Panc1 (cell line): ENCODE measurements around the gene DNAJC18. TPM values are rescaled to one million over a fixed set of nuclear protein-coding genes. Genes with fewer than 3 reads are reported as not detected.

Experiments used
- ATAC-seq: fragments of 200-7000 bp; cut with Tn5 transposase; 2 replicates; pipeline ENCODE4 v1.9.1; 2020; ENCODE audit warnings: mild to moderate bottlenecking, moderate library complexity
- BruUV-seq: library from RNA; stranded (reverse); fragments of 400-500 nt; replicated peaks from 2 replicates; lab custom pipeline; 2021; lab: Mats Ljungman, UMichigan
- CTCF ChIA-PET: fragments of 300-600 bp; sonication (Branson Sonifier 250); formaldehyde crosslinking; loops from one replicate; lab custom pipeline; 2022; ENCODE audit warnings: antibody characterized with exemption; lab: Charles Lee
- POLR2A ChIA-PET: fragments of 300-600 bp; sonication (Branson Sonifier 250); formaldehyde crosslinking; loops from one replicate; lab custom pipeline; 2022; ENCODE audit warnings: antibody characterized with exemption; lab: Charles Lee
- DNase-seq: peaks from one replicate; pipeline ENCODE4 v3.0.0-alpha.2; 2010; ENCODE audit warnings: low read depth, low spot score
- H3K27ac ChIP-seq: 2 replicates; pipeline ENCODE4 v1.5.1; 2011; ENCODE audit warnings: mild to moderate bottlenecking, low read length, inconsistent platforms
- H3K27me3 ChIP-seq: fragments of 200-500 bp; sonication (Bioruptor generic); 2 replicates; pipeline ENCODE4 v1.6.0; 2014; ENCODE audit warnings: low read length, inconsistent platforms; ENCODE audit not compliant: control insufficient read depth, insufficient read depth
- H3K36me3 ChIP-seq: fragments of 200-500 bp; sonication (Bioruptor generic); 2 replicates; pipeline ENCODE4 v1.5.1; 2014; ENCODE audit warnings: inconsistent platforms, mild to moderate bottlenecking, low read length, moderate library complexity; ENCODE audit not compliant: control insufficient read depth, insufficient read depth
- H3K4me1 ChIP-seq: 2 replicates; pipeline ENCODE4 v1.5.1; 2011; ENCODE audit warnings: inconsistent platforms, mild to moderate bottlenecking, low read length, moderate library complexity; ENCODE audit not compliant: control insufficient read depth, insufficient read depth
- H3K4me3 ChIP-seq, 2 experiments: 2 replicates each; pipeline ENCODE4 v1.5.1; 2011 to 2012; ENCODE audit warnings: low read depth in 2 of 2, low read length in 2 of 2, mild to moderate bottlenecking in 2 of 2, inconsistent platforms in 1 of 2, moderate library complexity in 1 of 2
- H3K9me3 ChIP-seq: fragments of 200-500 bp; sonication (Bioruptor generic); 2 replicates; pipeline ENCODE4 v1.5.1; 2014; ENCODE audit warnings: low read depth, mild to moderate bottlenecking, inconsistent platforms, low read length, moderate library complexity; ENCODE audit not compliant: control insufficient read depth, insufficient read depth
- CTCF ChIP-seq: fragments of 450-650 bp; IDR thresholded peaks from 2 replicates; pipeline ENCODE4 v1.5.1; 2017; ENCODE audit warnings: mild to moderate bottlenecking
- POLR2AphosphoS5 ChIP-seq: IDR thresholded peaks from 2 replicates; pipeline ENCODE4 v1.6.1; 2012; ENCODE audit warnings: mild to moderate bottlenecking, low read depth, low read length, moderate library complexity
- REST ChIP-seq, 2 experiments: IDR thresholded peaks; 2 replicates each; pipeline ENCODE4 v1.6.1; 2011 to 2012; ENCODE audit warnings: low read depth in 2 of 2, control low read depth in 1 of 2, low read length in 1 of 2, mild to moderate bottlenecking in 1 of 2, moderate library complexity in 1 of 2; ENCODE audit not compliant: insufficient read depth in 1 of 2
- SIN3A ChIP-seq: IDR thresholded peaks from 2 replicates; pipeline ENCODE4 v1.6.1; 2012; ENCODE audit warnings: low read depth, mild to moderate bottlenecking, low read length, moderate library complexity, borderline replicate concordance; ENCODE audit not compliant: insufficient read depth
- TCF7L2 ChIP-seq: IDR thresholded peaks from 2 replicates; pipeline ENCODE4 v1.6.1; 2011; ENCODE audit warnings: mild to moderate bottlenecking, low read depth, low read length, inconsistent platforms
- in situ Hi-C: cut with HindIII; loops from 2 replicates; pipeline ENCODE4 v1.10.0; 2016; ENCODE audit warnings: low sequenced_read_pairs, low pct_unique_long_range_greater_than_20kb
- intact Hi-C: fragments of 100-400 bp; cut with micrococcal nuclease; formaldehyde crosslinking; loops from one replicate; pipeline ENCODE4 v1.10.0; 2022; ENCODE audit not compliant: unreplicated experiment
- total RNA-seq: library from RNA; stranded (reverse); gene quantifications from one replicate; pipeline ENCODE4 v1.2.1, GENCODE V29; 2021; ENCODE audit not compliant: unreplicated experiment

DNAJC18 gene
- total RNA-seq, 1 experiment from 2014 or later: 8.8 TPM

GRCh38 chr5:139457653-139458306, 18.5 kb upstream of the DNAJC18 start:
- ChIA-PET POLR2A (interaction anchor here (0.6 to 0.7 kb wide), 2 partner anchors 113 to 128 kb away, joined by 3 to 5 read pairs; no protein-coding TSS in a partner anchor), CTCF (interaction anchor here (0.9 kb wide), 1 partner anchor 56 kb away, joined by 3 read pairs; no protein-coding TSS in a partner anchor)
- H3K4me1 ChIP-seq: no peaks in the 10 kb centered on the region
- ATAC-seq (no peak), DNase-seq (no peak)
- no peaks in the 10 kb centered on the region for H3K27me3 ChIP-seq
- no peak overlapping the region for H3K4me3 ChIP-seq
- BruUV-seq: no TSS peak
- TF ChIP-seq POLR2AphosphoS5 (no peak), CTCF (no peak), TCF7L2 (no peak), REST (IDR thresholded peaks at IDR 0.05; ENCODE audit: insufficient read depth in 1 of 2, low read depth in 2 of 2, low read length in 1 of 2) (no peak), SIN3A (no peak)
- no peaks in the 10 kb centered on the region for H3K36me3 ChIP-seq
- intact Hi-C loops (no loop called here), in situ Hi-C loops (no loop called here)
- H3K9me3 ChIP-seq: no peaks in the 10 kb centered on the region
- H3K27ac ChIP-seq: no peak overlapping the region

DNA sequence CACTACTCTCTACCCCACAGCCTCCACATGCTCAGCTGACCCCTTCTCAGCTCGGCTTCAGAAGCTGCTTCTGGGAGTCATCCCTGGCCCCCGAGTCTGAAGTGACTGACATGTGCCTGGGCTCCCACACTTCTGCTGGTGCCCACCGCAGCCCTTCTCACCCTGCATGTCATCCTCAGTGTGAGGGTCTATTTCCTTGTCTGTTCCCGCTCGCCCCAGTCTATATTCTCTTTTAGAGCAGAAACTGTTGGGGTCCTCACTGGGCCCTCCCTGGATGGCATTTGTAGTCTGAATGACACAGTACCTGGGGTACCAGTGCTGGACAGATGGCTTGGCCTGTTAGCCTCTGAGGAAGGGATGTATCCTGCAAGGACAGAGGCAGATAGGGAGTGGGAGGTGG, 17.9 kb upstream of the DNAJC18 start:
- POLR2A ChIA-PET: no interaction called here
- TF ChIP-seq REST (IDR thresholded peaks at IDR 0.05; ENCODE audit: insufficient read depth in 1 of 2, low read depth in 2 of 2, low read length in 1 of 2) (no peak), SIN3A (no peak), POLR2AphosphoS5 (no peak)
- no TSS peak for BruUV-seq

More for the DNA sequence above, 17.9 kb upstream of the DNAJC18 start:
- Histone ChIP-seq H3K36me3 (no peaks in the 10 kb centered on the region), H3K9me3 (no peaks in the 10 kb centered on the region), H3K27ac (no peak overlapping the region), H3K4me1 (no peaks in the 10 kb centered on the region), H3K4me3 (no peak overlapping the region), H3K27me3 (no peaks in the 10 kb centered on the region)
- no peak for ATAC-seq
- intact Hi-C loops: no loop called here
- CTCF ChIA-PET: no interaction called here
- in situ Hi-C loops: no loop called here
- DNase-seq: no peak
